ENCODE data around the gene USP15.

DNA sequence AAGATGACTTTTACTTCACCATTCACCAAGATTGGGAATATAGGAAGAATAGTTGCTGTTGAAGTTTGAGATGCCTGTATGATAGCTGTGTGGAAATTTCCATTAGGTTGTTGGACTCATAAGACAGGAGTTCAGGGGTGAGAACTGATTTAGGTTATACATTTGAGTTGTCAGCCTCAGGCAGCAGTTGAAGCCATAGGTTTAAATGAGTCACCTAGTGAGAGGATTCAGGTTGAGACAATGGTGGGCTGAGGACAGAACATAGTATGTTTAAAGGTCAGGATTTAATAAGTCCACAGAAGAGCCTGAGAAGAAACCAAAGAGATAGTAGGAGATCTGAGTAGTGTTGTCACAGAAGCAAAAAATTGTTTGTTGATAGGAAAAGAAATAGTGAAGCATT, 142.8 kb downstream of the USP15 start:
- no peak for TF ChIP-seq POLR2A (IDR thresholded peaks at IDR 0.05)
- TF ChIP-seq, protein P1, sequence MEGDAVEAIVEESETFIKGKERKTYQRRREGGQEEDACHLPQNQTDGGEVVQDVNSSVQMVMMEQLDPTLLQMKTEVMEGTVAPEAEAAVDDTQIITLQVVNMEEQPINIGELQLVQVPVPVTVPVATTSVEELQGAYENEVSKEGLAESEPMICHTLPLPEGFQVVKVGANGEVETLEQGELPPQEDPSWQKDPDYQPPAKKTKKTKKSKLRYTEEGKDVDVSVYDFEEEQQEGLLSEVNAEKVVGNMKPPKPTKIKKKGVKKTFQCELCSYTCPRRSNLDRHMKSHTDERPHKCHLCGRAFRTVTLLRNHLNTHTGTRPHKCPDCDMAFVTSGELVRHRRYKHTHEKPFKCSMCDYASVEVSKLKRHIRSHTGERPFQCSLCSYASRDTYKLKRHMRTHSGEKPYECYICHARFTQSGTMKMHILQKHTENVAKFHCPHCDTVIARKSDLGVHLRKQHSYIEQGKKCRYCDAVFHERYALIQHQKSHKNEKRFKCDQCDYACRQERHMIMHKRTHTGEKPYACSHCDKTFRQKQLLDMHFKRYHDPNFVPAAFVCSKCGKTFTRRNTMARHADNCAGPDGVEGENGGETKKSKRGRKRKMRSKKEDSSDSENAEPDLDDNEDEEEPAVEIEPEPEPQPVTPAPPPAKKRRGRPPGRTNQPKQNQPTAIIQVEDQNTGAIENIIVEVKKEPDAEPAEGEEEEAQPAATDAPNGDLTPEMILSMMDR (IDR thresholded peaks at IDR 0.05), result no peak
